Panc1 (cell line): ENCODE data around the gene COQ10A. TPM values are rescaled to one million over a fixed set of nuclear protein-coding genes. Genes with fewer than 3 reads are reported as not detected.

Experiments
- ATAC-seq: fragments of 200-7000 bp; cut with Tn5 transposase; 2 replicates; pipeline ENCODE4 v1.9.1; 2020; ENCODE audit warnings: mild to moderate bottlenecking, moderate library complexity
- BruUV-seq: library from RNA; stranded (reverse); fragments of 400-500 nt; replicated peaks from 2 replicates; lab custom pipeline; 2021; lab: Mats Ljungman, UMichigan
- CTCF ChIA-PET: fragments of 300-600 bp; sonication (Branson Sonifier 250); formaldehyde crosslinking; loops from one replicate; lab custom pipeline; 2022; ENCODE audit warnings: antibody characterized with exemption; lab: Charles Lee
- POLR2A ChIA-PET: fragments of 300-600 bp; sonication (Branson Sonifier 250); formaldehyde crosslinking; loops from one replicate; lab custom pipeline; 2022; ENCODE audit warnings: antibody characterized with exemption; lab: Charles Lee
- DNase-seq: peaks from one replicate; pipeline ENCODE4 v3.0.0-alpha.2; 2010; ENCODE audit warnings: low read depth, low spot score
- H3K27ac ChIP-seq: 2 replicates; pipeline ENCODE4 v1.5.1; 2011; ENCODE audit warnings: mild to moderate bottlenecking, low read length, inconsistent platforms
- H3K27me3 ChIP-seq: fragments of 200-500 bp; sonication (Bioruptor generic); 2 replicates; pipeline ENCODE4 v1.6.0; 2014; ENCODE audit warnings: low read length, inconsistent platforms; ENCODE audit not compliant: control insufficient read depth, insufficient read depth
- H3K36me3 ChIP-seq: fragments of 200-500 bp; sonication (Bioruptor generic); 2 replicates; pipeline ENCODE4 v1.5.1; 2014; ENCODE audit warnings: inconsistent platforms, mild to moderate bottlenecking, low read length, moderate library complexity; ENCODE audit not compliant: control insufficient read depth, insufficient read depth
- H3K4me1 ChIP-seq: 2 replicates; pipeline ENCODE4 v1.5.1; 2011; ENCODE audit warnings: inconsistent platforms, mild to moderate bottlenecking, low read length, moderate library complexity; ENCODE audit not compliant: control insufficient read depth, insufficient read depth
- H3K4me3 ChIP-seq, 2 experiments: 2 replicates each; pipeline ENCODE4 v1.5.1; 2011 to 2012; ENCODE audit warnings: low read depth in 2 of 2, low read length in 2 of 2, mild to moderate bottlenecking in 2 of 2, inconsistent platforms in 1 of 2, moderate library complexity in 1 of 2
- H3K9me3 ChIP-seq: fragments of 200-500 bp; sonication (Bioruptor generic); 2 replicates; pipeline ENCODE4 v1.5.1; 2014; ENCODE audit warnings: low read depth, mild to moderate bottlenecking, inconsistent platforms, low read length, moderate library complexity; ENCODE audit not compliant: control insufficient read depth, insufficient read depth
- CTCF ChIP-seq: fragments of 450-650 bp; IDR thresholded peaks from 2 replicates; pipeline ENCODE4 v1.5.1; 2017; ENCODE audit warnings: mild to moderate bottlenecking
- POLR2AphosphoS5 ChIP-seq: IDR thresholded peaks from 2 replicates; pipeline ENCODE4 v1.6.1; 2012; ENCODE audit warnings: mild to moderate bottlenecking, low read depth, low read length, moderate library complexity
- REST ChIP-seq, 2 experiments: IDR thresholded peaks; 2 replicates each; pipeline ENCODE4 v1.6.1; 2011 to 2012; ENCODE audit warnings: low read depth in 2 of 2, control low read depth in 1 of 2, low read length in 1 of 2, mild to moderate bottlenecking in 1 of 2, moderate library complexity in 1 of 2; ENCODE audit not compliant: insufficient read depth in 1 of 2
- SIN3A ChIP-seq: IDR thresholded peaks from 2 replicates; pipeline ENCODE4 v1.6.1; 2012; ENCODE audit warnings: low read depth, mild to moderate bottlenecking, low read length, moderate library complexity, borderline replicate concordance; ENCODE audit not compliant: insufficient read depth
- TCF7L2 ChIP-seq: IDR thresholded peaks from 2 replicates; pipeline ENCODE4 v1.6.1; 2011; ENCODE audit warnings: mild to moderate bottlenecking, low read depth, low read length, inconsistent platforms
- in situ Hi-C: cut with HindIII; loops from 2 replicates; pipeline ENCODE4 v1.10.0; 2016; ENCODE audit warnings: low sequenced_read_pairs, low pct_unique_long_range_greater_than_20kb
- intact Hi-C: fragments of 100-400 bp; cut with micrococcal nuclease; formaldehyde crosslinking; loops from one replicate; pipeline ENCODE4 v1.10.0; 2022; ENCODE audit not compliant: unreplicated experiment
- total RNA-seq: library from RNA; stranded (reverse); gene quantifications from one replicate; pipeline ENCODE4 v1.2.1, GENCODE V29; 2021; ENCODE audit not compliant: unreplicated experiment

COQ10A gene
- total RNA-seq, 1 experiment from 2014 or later, result 20.0 TPM

- POLR2A ChIA-PET, result no interaction called here
- TSS peak; percentile 42 for BruUV-seq
- ATAC-seq, result no peak
- Histone ChIP-seq H3K4me1 (no peaks in the 10 kb centered on the region), H3K4me3 (no peak overlapping the region), H3K9me3 (no peaks in the 10 kb centered on the region), H3K27me3 (no peaks in the 10 kb centered on the region), H3K36me3 (peaks cover 21% of the 10 kb centered on the region), H3K27ac (no peak overlapping the region)
- CTCF ChIA-PET, result no interaction called here
- TF ChIP-seq CTCF (no peak), TCF7L2 (no peak), SIN3A (no peak), REST (IDR thresholded peaks at IDR 0.05; ENCODE audit: insufficient read depth in 1 of 2, low read depth in 2 of 2, low read length in 1 of 2) (no peak), POLR2AphosphoS5 (no peak)
- intact Hi-C loops, result no loop called here
- no peak for DNase-seq
- in situ Hi-C loops, result no loop called here
These were observed 19.5 kb downstream of the COQ10A start for GRCh38 chr12:56286044-56286830.

GRCh38 chr12:56288705-56289387, 22.1 kb downstream of the COQ10A start:
- Histone ChIP-seq H3K27me3 (no peaks in the 10 kb centered on the region), H3K27ac (no peak overlapping the region), H3K9me3 (no peaks in the 10 kb centered on the region), H3K4me3 (no peak overlapping the region), H3K36me3 (peaks cover 11% of the 10 kb centered on the region), H3K4me1 (no peaks in the 10 kb centered on the region)
- intact Hi-C loops (no loop called here), in situ Hi-C loops (no loop called here)
- ATAC-seq, result no peak
- ChIA-PET POLR2A (no interaction called here), CTCF (interaction anchor here (0.7 kb wide), 1 partner anchor 13 kb away, joined by 3 read pairs; no protein-coding TSS in a partner anchor)
- TF ChIP-seq REST (IDR thresholded peaks at IDR 0.05; ENCODE audit: insufficient read depth in 1 of 2, low read depth in 2 of 2, low read length in 1 of 2) (no peak), SIN3A (no peak), TCF7L2 (no peak), POLR2AphosphoS5 (no peak), CTCF (no peak)
- no peak for DNase-seq
- no TSS peak for BruUV-seq
